Mesenchymal stem cell (in vitro differentiated cells and primary cell): ENCODE measurements around the gene TPRX2.

Source experiments
- DNase-seq: peaks from one replicate; pipeline ENCODE4 v3.0.0-alpha.2; 2013
- H2AFZ ChIP-seq: one replicate; pipeline ENCODE4 v1.6.1; 2013; ENCODE audit warnings: low read depth, mild to moderate bottlenecking, control low read depth, inconsistent platforms, low read length, moderate library complexity
- H2AK5ac ChIP-seq: 2 replicates; pipeline ENCODE4 v1.6.1; 2013; ENCODE audit warnings: low read length, moderate library complexity, mild to moderate bottlenecking, inconsistent platforms; ENCODE audit not compliant: severe bottlenecking
- H2BK120ac ChIP-seq: one replicate; pipeline ENCODE4 v1.6.1; 2013; ENCODE audit warnings: low read depth, mild to moderate bottlenecking, inconsistent platforms, low read length, moderate library complexity
- H2BK12ac ChIP-seq, 2 experiments: one replicate each; pipeline ENCODE4 v1.6.1; 2013; ENCODE audit warnings: inconsistent platforms in 2 of 2, low read length in 2 of 2, mild to moderate bottlenecking in 2 of 2, moderate library complexity in 2 of 2, control low read depth in 1 of 2
- H2BK15ac ChIP-seq: one replicate; pipeline ENCODE4 v1.6.1; 2013; ENCODE audit warnings: mild to moderate bottlenecking, low read depth, inconsistent platforms; ENCODE audit not compliant: poor library complexity, severe bottlenecking
- H2BK5ac ChIP-seq: 2 replicates; pipeline ENCODE4 v1.6.1; 2013; ENCODE audit warnings: low read depth, mild to moderate bottlenecking, low read length, control low read depth, inconsistent platforms; ENCODE audit not compliant: poor library complexity, severe bottlenecking
- H3K14ac ChIP-seq, 2 experiments: one replicate each; pipeline ENCODE4 v1.6.1; 2013; ENCODE audit warnings: inconsistent platforms in 2 of 2, low read length in 2 of 2, control low read depth in 1 of 2, mild to moderate bottlenecking in 1 of 2, moderate library complexity in 1 of 2
- H3K18ac ChIP-seq, 2 experiments: one replicate each; pipeline ENCODE4 v1.6.1; 2013; ENCODE audit warnings: inconsistent platforms in 2 of 2, low read length in 2 of 2, control low read depth in 1 of 2, low read depth in 1 of 2, mild to moderate bottlenecking in 1 of 2
- H3K23ac ChIP-seq, 2 experiments: one replicate each; pipeline ENCODE4 v1.6.1; 2013; ENCODE audit warnings: inconsistent platforms in 2 of 2, low read length in 2 of 2, mild to moderate bottlenecking in 2 of 2, moderate library complexity in 2 of 2, control low read depth in 1 of 2
- H3K27ac ChIP-seq: 2 replicates; pipeline ENCODE4 v1.5.1; 2013; ENCODE audit warnings: mild to moderate bottlenecking, moderate library complexity, low read length, control low read depth, inconsistent platforms; ENCODE audit not compliant: poor library complexity, severe bottlenecking
- H3K27me3 ChIP-seq, 2 experiments: 2 replicates each; pipeline versions ENCODE4 v1.6.1 to v1.7.0; 2013; ENCODE audit warnings: low read length in 2 of 2, mild to moderate bottlenecking in 2 of 2, moderate library complexity in 2 of 2, control low read depth in 1 of 2, inconsistent platforms in 1 of 2; ENCODE audit not compliant: control insufficient read depth in 1 of 2, insufficient read depth in 1 of 2
- H3K36me3 ChIP-seq, 2 experiments: 2 replicates each; pipeline versions ENCODE4 v1.6.1 to v1.7.0; 2013; ENCODE audit warnings: low read length in 2 of 2, control low read depth in 1 of 2, inconsistent platforms in 1 of 2, low read depth in 1 of 2, mild to moderate bottlenecking in 1 of 2; ENCODE audit not compliant: insufficient read depth in 2 of 2, control insufficient read depth in 1 of 2
- H3K4ac ChIP-seq, 2 experiments: one replicate each; pipeline ENCODE4 v1.6.1; 2013; ENCODE audit warnings: inconsistent platforms in 2 of 2, low read length in 2 of 2, mild to moderate bottlenecking in 2 of 2, moderate library complexity in 2 of 2, control low read depth in 1 of 2, low read depth in 1 of 2
- H3K4me1 ChIP-seq: 2 replicates; pipeline ENCODE4 v1.6.1; 2013; ENCODE audit warnings: low read depth, low read length, control low read depth; ENCODE audit not compliant: control insufficient read depth, insufficient read depth
- H3K4me2 ChIP-seq: 2 replicates; pipeline ENCODE4 v1.6.1; 2013; ENCODE audit warnings: low read length, mild to moderate bottlenecking, inconsistent platforms; ENCODE audit not compliant: poor library complexity, severe bottlenecking
- H3K4me3 ChIP-seq, 2 experiments: 2 replicates each; pipeline versions ENCODE4 v1.5.1 to v1.7.0; 2013; ENCODE audit warnings: low read length in 2 of 2, mild to moderate bottlenecking in 2 of 2, control low read depth in 1 of 2, low read depth in 1 of 2; ENCODE audit not compliant: insufficient read depth in 1 of 2
- H3K79me1 ChIP-seq: replicated peaks from 2 replicates; pipeline ENCODE4 v1.6.1; 2013; ENCODE audit warnings: mild to moderate bottlenecking, control low read depth, low read length, inconsistent platforms; ENCODE audit not compliant: poor library complexity, severe bottlenecking
- H3K9ac ChIP-seq: 2 replicates; pipeline ENCODE4 v1.7.0; 2013; ENCODE audit warnings: mild to moderate bottlenecking, low read length, moderate library complexity
- H3K9me3 ChIP-seq: 2 replicates; pipeline ENCODE4 v1.7.0; 2013; ENCODE audit warnings: mild to moderate bottlenecking, low read length; ENCODE audit not compliant: control insufficient read depth
- H4K8ac ChIP-seq: one replicate; pipeline ENCODE4 v1.6.1; 2013; ENCODE audit warnings: inconsistent platforms, mild to moderate bottlenecking, low read length, moderate library complexity
- H4K91ac ChIP-seq: one replicate; pipeline ENCODE4 v1.6.1; 2013; ENCODE audit warnings: mild to moderate bottlenecking, low read length, inconsistent platforms
- WGBS: methylation state at CpG from one replicate; pipeline ENCODE4 v1.1.7; 2013; ENCODE audit warnings: mixed read lengths; 5-methylcytosine and 5-hydroxymethylcytosine counted together

The TPRX2 gene

GRCh38 chr19:47891622-47891922 lies 32.5 kb downstream of the TPRX2 start:
- Histone ChIP-seq H3K4ac (no peak overlapping the region), H3K79me1 (no peaks in the 10 kb centered on the region), H3K4me2 (no peak overlapping the region), H3K36me3 (no peaks in the 10 kb centered on the region), H3K4me1 (no peaks in the 10 kb centered on the region), H3K9ac (no peak overlapping the region), H2AFZ (no peak overlapping the region), H3K9me3 (peaks cover 13% of the 10 kb centered on the region), H3K27ac (no peak overlapping the region), H2BK120ac (no peak overlapping the region), H3K27me3 (peaks cover 0 to 1% of the 10 kb centered on the region in 2 experiments), H2BK5ac (no peak overlapping the region), H4K91ac (no peak overlapping the region), H3K14ac (no peak overlapping the region), H3K23ac (no peak overlapping the region), H4K8ac (peak overlapping the region; percentile 30), H2BK15ac (no peak overlapping the region), H2BK12ac (no peak overlapping the region), H2AK5ac (no peak overlapping the region), H3K18ac (no peak overlapping the region), H3K4me3 (no peak overlapping the region)
- no peak for DNase-seq
- 26% methylated on average over 1 of the region's 2 CpGs for WGBS

- Histone ChIP-seq H4K91ac (no peak overlapping the region), H3K36me3 (no peaks in the 10 kb centered on the region), H3K4me3 (no peak overlapping the region), H2AK5ac (no peak overlapping the region), H2BK5ac (no peak overlapping the region), H3K4me2 (no peak overlapping the region), H3K9ac (no peak overlapping the region), H2BK12ac (no peak overlapping the region), H3K27me3 (no peaks in the 10 kb centered on the region), H3K4ac (no peak overlapping the region), H2AFZ (no peak overlapping the region), H3K14ac (no peak overlapping the region), H3K9me3 (peaks cover 13% of the 10 kb centered on the region), H3K4me1 (no peaks in the 10 kb centered on the region), H2BK120ac (no peak overlapping the region), H2BK15ac (no peak overlapping the region), H4K8ac (peak overlapping the region; percentile 30), H3K79me1 (no peaks in the 10 kb centered on the region), H3K18ac (no peak overlapping the region), H3K23ac (no peak overlapping the region), H3K27ac (no peak overlapping the region)
- WGBS, result 24% methylated on average over 5 of the region's 7 CpGs
- DNase-seq, result peak; percentile 73
These were observed 33.1 kb downstream of the TPRX2 start for GRCh38 chr19:47891923-47892666.

- Histone ChIP-seq H2AFZ (no peak overlapping the region), H3K9ac (no peak overlapping the region), H3K4me2 (no peak overlapping the region), H3K4me3 (no peak overlapping the region), H3K36me3 (no peaks in the 10 kb centered on the region), H3K18ac (no peak overlapping the region), H4K91ac (no peak overlapping the region), H2BK15ac (no peak overlapping the region), H3K14ac (no peak overlapping the region), H2AK5ac (no peak overlapping the region), H3K23ac (no peak overlapping the region), H3K79me1 (no peaks in the 10 kb centered on the region), H3K4ac (no peak overlapping the region), H3K27ac (no peak overlapping the region), H2BK120ac (no peak overlapping the region), H4K8ac (no peak overlapping the region), H3K27me3 (peaks cover 0 to 7% of the 10 kb centered on the region in 2 experiments), H2BK12ac (no peak overlapping the region), H2BK5ac (no peak overlapping the region), H3K9me3 (peaks cover 13% of the 10 kb centered on the region), H3K4me1 (no peaks in the 10 kb centered on the region)
- no peak for DNase-seq
- WGBS, result 90% methylated on average over 4 of the region's 5 CpGs
These were observed 36.2 kb downstream of the TPRX2 start for GRCh38 chr19:47895165-47895782.

GRCh38 chr19:47896019-47896418 lies 37.0 kb downstream of the TPRX2 start:
- H2BK120ac ChIP-seq, result no peak overlapping the region
- H3K18ac ChIP-seq, result no peak overlapping the region
- no peak overlapping the region for H3K4me3 ChIP-seq
- no peak overlapping the region for H4K8ac ChIP-seq
- no peak overlapping the region for H4K91ac ChIP-seq
- no peak overlapping the region for H2BK5ac ChIP-seq
- no peak overlapping the region for H3K9ac ChIP-seq
- H3K23ac ChIP-seq, result no peak overlapping the region
- 99% methylated on average over 4 of the region's 4 CpGs for WGBS
- H2BK15ac ChIP-seq, result no peak overlapping the region
- H3K9me3 ChIP-seq, result peaks cover 13% of the 10 kb centered on the region
- no peaks in the 10 kb centered on the region for H3K4me1 ChIP-seq
- H3K27me3 ChIP-seq, result peaks cover 0 to 11% of the 10 kb centered on the region in 2 experiments
- no peaks in the 10 kb centered on the region for H3K36me3 ChIP-seq
- no peak overlapping the region for H2AFZ ChIP-seq
- H3K14ac ChIP-seq, result no peak overlapping the region
- H3K4ac ChIP-seq, result no peak overlapping the region
- no peaks in the 10 kb centered on the region for H3K79me1 ChIP-seq
- no peak overlapping the region for H3K27ac ChIP-seq
- H2AK5ac ChIP-seq, result no peak overlapping the region
- no peak overlapping the region for H2BK12ac ChIP-seq
- H3K4me2 ChIP-seq, result no peak overlapping the region
- no peak for DNase-seq
